DND-41 (cell line): ENCODE results near the gene FXYD6.

Experiments
- ATAC-seq: fragments of 200-7000 bp; cut with Tn5 transposase; 3 replicates; pipeline ENCODE4 v1.9.1; 2021; ENCODE audit warnings: low read depth; ENCODE audit not compliant: insufficient read depth
- DNase-seq: peaks from one replicate; pipeline ENCODE4 v3.0.0-alpha.2; 2020
- H2AFZ ChIP-seq: 2 replicates; pipeline ENCODE4 v1.6.0; 2012; ENCODE audit warnings: low read depth, low read length
- H3K27ac ChIP-seq: 2 replicates; pipeline ENCODE4 v1.5.1; 2012; ENCODE audit warnings: low read length, inconsistent platforms
- H3K27me3 ChIP-seq: fragments of 200-600 bp; sonication (generic); 2 replicates; pipeline ENCODE4 v1.6.0; 2012; ENCODE audit warnings: low read length, mild to moderate bottlenecking, inconsistent platforms; ENCODE audit not compliant: insufficient read depth, poor library complexity
- H3K36me3 ChIP-seq: 2 replicates; pipeline ENCODE4 v1.5.1; 2012; ENCODE audit warnings: low read length, inconsistent platforms; ENCODE audit not compliant: insufficient read depth
- H3K4me1 ChIP-seq: 2 replicates; pipeline ENCODE4 v1.5.1; 2012; ENCODE audit warnings: mild to moderate bottlenecking, low read length; ENCODE audit not compliant: insufficient read depth
- H3K4me2 ChIP-seq: 2 replicates; pipeline ENCODE4 v1.6.0; 2012; ENCODE audit warnings: mild to moderate bottlenecking, moderate library complexity, low read length, inconsistent platforms; ENCODE audit not compliant: insufficient read depth
- H3K4me3 ChIP-seq, 2 experiments: fragments of 200-600 bp in 1 of 2; shearing (Covaris generic) in 1 of 2; 2 replicates each; pipeline ENCODE4 v1.5.1; 2012 to 2016; ENCODE audit warnings: inconsistent platforms in 2 of 2, low read length in 2 of 2, mild to moderate bottlenecking in 2 of 2, low read depth in 1 of 2, moderate library complexity in 1 of 2
- H3K79me2 ChIP-seq: 2 replicates; pipeline ENCODE4 v1.6.0; 2012; ENCODE audit warnings: low read length, inconsistent platforms; ENCODE audit not compliant: insufficient read depth
- H3K9ac ChIP-seq: 2 replicates; pipeline ENCODE4 v1.6.0; 2012; ENCODE audit warnings: low read depth, mild to moderate bottlenecking, inconsistent platforms, low read length, moderate library complexity
- H3K9me3 ChIP-seq: 2 replicates; pipeline ENCODE4 v1.5.1; 2012; ENCODE audit warnings: low read length, moderate library complexity, mild to moderate bottlenecking, inconsistent platforms; ENCODE audit not compliant: insufficient read depth, severe bottlenecking
- H4K20me1 ChIP-seq: 2 replicates; pipeline ENCODE4 v1.6.0; 2012; ENCODE audit warnings: low read length; ENCODE audit not compliant: insufficient read depth
- EZH2 ChIP-seq: IDR thresholded peaks from 3 replicates; pipeline ENCODE4 v1.6.1; 2012; ENCODE audit warnings: borderline replicate concordance, low read depth, mild to moderate bottlenecking, moderate library complexity, low read length, inconsistent platforms; ENCODE audit not compliant: severe bottlenecking
- TF ChIP-seq, protein P1 (sequence below): IDR thresholded peaks from 2 replicates; pipeline ENCODE4 v1.5.1; 2012; ENCODE audit warnings: borderline replicate concordance, low read length, moderate library complexity, mild to moderate bottlenecking; ENCODE audit not compliant: poor library complexity, severe bottlenecking; ENCODE audit errors: extremely low read depth

Gene FXYD6

GRCh38 chr11:117817368-117818040 lies 59.0 kb downstream of the FXYD6 start:
- H3K27ac ChIP-seq = peak overlapping the region; percentile 69
- H3K9me3 ChIP-seq = no peaks in the 10 kb centered on the region
- H4K20me1 ChIP-seq = no peaks in the 10 kb centered on the region; the same call in 1 of the 2 replicates
- H3K9ac ChIP-seq = no peak overlapping the region
- peaks cover 14% of the 10 kb centered on the region for H3K79me2 ChIP-seq
- TF ChIP-seq, protein P1, sequence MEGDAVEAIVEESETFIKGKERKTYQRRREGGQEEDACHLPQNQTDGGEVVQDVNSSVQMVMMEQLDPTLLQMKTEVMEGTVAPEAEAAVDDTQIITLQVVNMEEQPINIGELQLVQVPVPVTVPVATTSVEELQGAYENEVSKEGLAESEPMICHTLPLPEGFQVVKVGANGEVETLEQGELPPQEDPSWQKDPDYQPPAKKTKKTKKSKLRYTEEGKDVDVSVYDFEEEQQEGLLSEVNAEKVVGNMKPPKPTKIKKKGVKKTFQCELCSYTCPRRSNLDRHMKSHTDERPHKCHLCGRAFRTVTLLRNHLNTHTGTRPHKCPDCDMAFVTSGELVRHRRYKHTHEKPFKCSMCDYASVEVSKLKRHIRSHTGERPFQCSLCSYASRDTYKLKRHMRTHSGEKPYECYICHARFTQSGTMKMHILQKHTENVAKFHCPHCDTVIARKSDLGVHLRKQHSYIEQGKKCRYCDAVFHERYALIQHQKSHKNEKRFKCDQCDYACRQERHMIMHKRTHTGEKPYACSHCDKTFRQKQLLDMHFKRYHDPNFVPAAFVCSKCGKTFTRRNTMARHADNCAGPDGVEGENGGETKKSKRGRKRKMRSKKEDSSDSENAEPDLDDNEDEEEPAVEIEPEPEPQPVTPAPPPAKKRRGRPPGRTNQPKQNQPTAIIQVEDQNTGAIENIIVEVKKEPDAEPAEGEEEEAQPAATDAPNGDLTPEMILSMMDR = peak; percentile 99
- TF ChIP-seq EZH2 = no peak
- no peak overlapping the region for H3K4me3 ChIP-seq
- no peaks in the 10 kb centered on the region for H3K27me3 ChIP-seq
- H3K36me3 ChIP-seq = peaks cover 55% of the 10 kb centered on the region
- peaks cover 70% of the 10 kb centered on the region for H3K4me1 ChIP-seq
- H3K4me2 ChIP-seq = no peak overlapping the region
- ATAC-seq (peak; percentile 48), DNase-seq (peak; percentile 86)
- no peak overlapping the region for H2AFZ ChIP-seq

- H3K36me3 ChIP-seq = peaks cover 49% of the 10 kb centered on the region
- H3K4me3 ChIP-seq = no peak overlapping the region
- no peaks in the 10 kb centered on the region for H3K9me3 ChIP-seq
- DNase-seq (peak; percentile 24), ATAC-seq (no peak)
- no peak overlapping the region for H2AFZ ChIP-seq
- no peak overlapping the region for H3K9ac ChIP-seq
- no peak overlapping the region for H3K4me2 ChIP-seq
- peak overlapping the region; percentile 37; the same call in 1 of the 2 replicates for H3K27ac ChIP-seq
- H3K79me2 ChIP-seq = peaks cover 8% of the 10 kb centered on the region
- no peaks in the 10 kb centered on the region for H3K27me3 ChIP-seq
- no peaks in the 10 kb centered on the region; the same call in 1 of the 2 replicates for H4K20me1 ChIP-seq
- peaks cover 64% of the 10 kb centered on the region for H3K4me1 ChIP-seq
- no peak for TF ChIP-seq EZH2
- TF ChIP-seq, protein P1 = no peak
Observed at GRCh38 chr11:117816846-117817367, 59.6 kb downstream of the FXYD6 start.

- H3K4me2 ChIP-seq = no peak overlapping the region
- ATAC-seq (no peak), DNase-seq (no peak)
- H3K27ac ChIP-seq = peak overlapping the region; percentile 37; the same call in 1 of the 2 replicates
- H2AFZ ChIP-seq = no peak overlapping the region
- H3K4me1 ChIP-seq = peaks cover 57% of the 10 kb centered on the region
- H3K9me3 ChIP-seq = no peaks in the 10 kb centered on the region
- H3K9ac ChIP-seq = 0 out of 2 replicates have a peak overlapping the region, but pooled peaks have one; percentile 4
- peaks cover 1% of the 10 kb centered on the region for H3K79me2 ChIP-seq
- no peaks in the 10 kb centered on the region; the same call in 1 of the 2 replicates for H4K20me1 ChIP-seq
- peaks cover 43% of the 10 kb centered on the region for H3K36me3 ChIP-seq
- TF ChIP-seq, protein P1 = no peak
- TF ChIP-seq EZH2 = no peak
- no peaks in the 10 kb centered on the region for H3K27me3 ChIP-seq
- no peak overlapping the region for H3K4me3 ChIP-seq
Observed at GRCh38 chr11:117816151-117816741, 60.2 kb downstream of the FXYD6 start.
